Activated T-cell treated with anti-CD3 and anti-CD28 coated beads for 4 hours (primary cell): ENCODE data around the gene CRYGD.

Source experiments
- DNase-seq: peaks from one replicate; pipeline ENCODE4 v3.0.0-alpha.2; 2020

The CRYGD gene

GRCh38 chr2:208077276-208077675 lies 47.0 kb downstream of the CRYGD start:
- no peak for DNase-seq

GRCh38 chr2:208074610-208075356 lies 49.5 kb downstream of the CRYGD start:
- DNase-seq: no peak

GRCh38 chr2:208072250-208072892 lies 52.0 kb downstream of the CRYGD start:
- peak; percentile 46 for DNase-seq
